Trophoblast cell (in vitro differentiated cells and primary cell): ENCODE measurements around the gene DISC1.

ENCODE experiments used
- DNase-seq, 2 donors: peaks; one replicate each; pipeline ENCODE4 v3.0.0-alpha.2; 2016
- H2AFZ ChIP-seq: 2 replicates; pipeline ENCODE4 v1.6.1; 2013; ENCODE audit warnings: low read length, moderate library complexity, mild to moderate bottlenecking; ENCODE audit not compliant: insufficient read depth, poor library complexity
- H2AK5ac ChIP-seq: 2 replicates; pipeline ENCODE4 v1.6.1; 2013; ENCODE audit warnings: mild to moderate bottlenecking, low read length
- H2BK120ac ChIP-seq: 2 replicates; pipeline ENCODE4 v1.6.1; 2013; ENCODE audit warnings: low read length, mild to moderate bottlenecking, moderate library complexity; ENCODE audit not compliant: insufficient read depth, poor library complexity
- H2BK12ac ChIP-seq: 2 replicates; pipeline ENCODE4 v1.6.1; 2013; ENCODE audit warnings: mild to moderate bottlenecking, low read length, moderate library complexity
- H2BK5ac ChIP-seq: 2 replicates; pipeline ENCODE4 v1.6.1; 2013; ENCODE audit warnings: low read length, low read depth, moderate library complexity, mild to moderate bottlenecking; ENCODE audit not compliant: poor library complexity
- H3K14ac ChIP-seq: 2 replicates; pipeline ENCODE4 v1.6.1; 2013; ENCODE audit warnings: mild to moderate bottlenecking, low read length
- H3K18ac ChIP-seq: 2 replicates; pipeline ENCODE4 v1.6.1; 2013; ENCODE audit warnings: mild to moderate bottlenecking, low read length
- H3K23ac ChIP-seq: 2 replicates; pipeline ENCODE4 v1.6.1; 2013; ENCODE audit warnings: low read length
- H3K27ac ChIP-seq: 2 replicates; pipeline ENCODE4 v1.5.1; 2013; ENCODE audit warnings: low read depth, mild to moderate bottlenecking, inconsistent platforms, low read length, moderate library complexity
- H3K27me3 ChIP-seq: 2 replicates; pipeline ENCODE4 v1.6.1; 2013; ENCODE audit warnings: inconsistent platforms, mild to moderate bottlenecking, low read length, moderate library complexity; ENCODE audit not compliant: insufficient read depth
- H3K36me3 ChIP-seq, 2 experiments: 1 replicate in 1 of 2; 2 replicates in 1 of 2; pipeline ENCODE4 v1.6.1; 2013; ENCODE audit warnings: low read length in 2 of 2, mild to moderate bottlenecking in 2 of 2, moderate library complexity in 1 of 2; ENCODE audit not compliant: insufficient read depth in 2 of 2, control insufficient read depth in 1 of 2
- H3K4ac ChIP-seq: 2 replicates; pipeline ENCODE4 v1.6.1; 2013; ENCODE audit warnings: low read depth, mild to moderate bottlenecking, low read length, moderate library complexity
- H3K4me1 ChIP-seq, 2 experiments: 1 replicate in 1 of 2; 2 replicates in 1 of 2; pipeline ENCODE4 v1.6.1; 2013; ENCODE audit warnings: low read length in 2 of 2, mild to moderate bottlenecking in 2 of 2, moderate library complexity in 1 of 2; ENCODE audit not compliant: insufficient read depth in 2 of 2, control insufficient read depth in 1 of 2
- H3K4me2 ChIP-seq: 2 replicates; pipeline ENCODE4 v1.6.1; 2013; ENCODE audit warnings: inconsistent platforms, mild to moderate bottlenecking, low read length, moderate library complexity
- H3K4me3 ChIP-seq: 2 replicates; pipeline ENCODE4 v1.5.1; 2013; ENCODE audit warnings: mild to moderate bottlenecking, low read depth, low read length, inconsistent platforms
- H3K79me1 ChIP-seq: one replicate; pipeline ENCODE4 v1.6.1; 2013; ENCODE audit warnings: low read length
- H3K79me2 ChIP-seq: 2 replicates; pipeline ENCODE4 v1.6.1; 2013; ENCODE audit warnings: low read length, mild to moderate bottlenecking; ENCODE audit not compliant: control insufficient read depth, insufficient read depth, poor library complexity
- H3K9ac ChIP-seq: 2 replicates; pipeline ENCODE4 v1.6.1; 2013; ENCODE audit warnings: mild to moderate bottlenecking, low read length
- H3K9me3 ChIP-seq: 2 replicates; pipeline ENCODE4 v1.6.1; 2013; ENCODE audit warnings: low read depth, mild to moderate bottlenecking, control low read depth, inconsistent platforms, low read length; ENCODE audit not compliant: insufficient read depth
- H4K12ac ChIP-seq: 2 replicates; pipeline ENCODE4 v1.6.1; 2013; ENCODE audit warnings: low read depth, mild to moderate bottlenecking, low read length, moderate library complexity
- H4K8ac ChIP-seq: 2 replicates; pipeline ENCODE4 v1.6.1; 2013; ENCODE audit warnings: low read depth, mild to moderate bottlenecking, low read length, moderate library complexity
- H4K91ac ChIP-seq: one replicate; pipeline ENCODE4 v1.6.1; 2013; ENCODE audit warnings: low read depth, mild to moderate bottlenecking, low read length, moderate library complexity
- WGBS: extraction: QIAGEN DNeasy Blood & Tissue Kit; methylation state at CpG from one replicate; pipeline ENCODE4 v1.1.7; 2013; ENCODE audit warnings: missing lambda C conversion rate; ENCODE audit not compliant: insufficient read length, insufficient coverage; ENCODE audit errors: extremely low coverage; 5-methylcytosine and 5-hydroxymethylcytosine counted together

DISC1 gene

DNA sequence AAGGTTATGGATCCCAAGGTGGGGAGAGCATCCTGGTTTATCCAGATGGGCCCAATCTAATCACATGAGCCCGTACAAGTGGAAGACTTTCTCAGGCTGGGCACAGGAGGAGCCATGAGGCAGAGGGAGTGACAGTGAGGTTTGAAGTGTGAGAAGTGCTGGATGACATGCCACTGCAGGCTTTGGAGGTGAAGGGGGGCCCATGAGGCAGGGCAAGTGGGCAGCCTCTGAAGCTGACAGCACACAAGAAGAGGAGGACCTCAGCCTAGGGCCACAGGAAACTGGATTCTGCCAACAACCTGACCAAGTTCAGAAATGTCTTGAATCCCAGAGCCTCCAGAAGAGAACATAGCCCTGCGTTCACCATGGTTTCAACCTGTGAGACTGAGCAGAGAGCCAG, 311.6 kb downstream of the DISC1 start:
- no peaks in the 10 kb centered on the region for H3K4me1 ChIP-seq
- H3K27me3 ChIP-seq = no peaks in the 10 kb centered on the region
- H3K23ac ChIP-seq = no peak overlapping the region
- no peak overlapping the region for H2BK120ac ChIP-seq
- H2AFZ ChIP-seq = no peak overlapping the region
- no peak overlapping the region for H3K4me3 ChIP-seq
- H3K79me2 ChIP-seq = no peaks in the 10 kb centered on the region
- no peak overlapping the region for H2AK5ac ChIP-seq
- no peak overlapping the region for H3K27ac ChIP-seq
- no peak overlapping the region for H4K8ac ChIP-seq
- no CpG with 5 or more reads among the region's 2 CpGs for WGBS
- no peak overlapping the region for H4K12ac ChIP-seq
- no peak overlapping the region for H3K14ac ChIP-seq
- no peak overlapping the region for H2BK12ac ChIP-seq
- DNase-seq = no peak
- H3K18ac ChIP-seq = no peak overlapping the region
- no peaks in the 10 kb centered on the region for H3K9me3 ChIP-seq
- H3K4me2 ChIP-seq = no peak overlapping the region
- H4K91ac ChIP-seq = no peak overlapping the region
- no peak overlapping the region for H3K9ac ChIP-seq
- no peaks in the 10 kb centered on the region for H3K36me3 ChIP-seq
- H2BK5ac ChIP-seq = no peak overlapping the region
- no peaks in the 10 kb centered on the region for H3K79me1 ChIP-seq
- no peak overlapping the region for H3K4ac ChIP-seq

- no peak overlapping the region for H4K8ac ChIP-seq
- H4K12ac ChIP-seq = no peak overlapping the region
- no peak overlapping the region for H2BK12ac ChIP-seq
- H2BK5ac ChIP-seq = no peak overlapping the region
- no peak overlapping the region for H3K4me3 ChIP-seq
- no peaks in the 10 kb centered on the region for H3K27me3 ChIP-seq
- no peaks in the 10 kb centered on the region for H3K36me3 ChIP-seq
- no peaks in the 10 kb centered on the region for H3K4me1 ChIP-seq
- H3K79me2 ChIP-seq = no peaks in the 10 kb centered on the region
- H2AK5ac ChIP-seq = no peak overlapping the region
- DNase-seq = no peak
- H4K91ac ChIP-seq = no peak overlapping the region
- no CpG with 5 or more reads among the region's 6 CpGs for WGBS
- H3K14ac ChIP-seq = no peak overlapping the region
- H3K9me3 ChIP-seq = no peaks in the 10 kb centered on the region
- no peak overlapping the region for H2BK120ac ChIP-seq
- no peak overlapping the region for H3K27ac ChIP-seq
- no peak overlapping the region for H3K4me2 ChIP-seq
- H3K79me1 ChIP-seq = no peaks in the 10 kb centered on the region
- H3K18ac ChIP-seq = no peak overlapping the region
- no peak overlapping the region for H3K9ac ChIP-seq
- H3K4ac ChIP-seq = no peak overlapping the region
- no peak overlapping the region for H3K23ac ChIP-seq
- no peak overlapping the region for H2AFZ ChIP-seq
Observed at GRCh38 chr1:231938711-231939110, 312.1 kb downstream of the DISC1 start.

DNA sequence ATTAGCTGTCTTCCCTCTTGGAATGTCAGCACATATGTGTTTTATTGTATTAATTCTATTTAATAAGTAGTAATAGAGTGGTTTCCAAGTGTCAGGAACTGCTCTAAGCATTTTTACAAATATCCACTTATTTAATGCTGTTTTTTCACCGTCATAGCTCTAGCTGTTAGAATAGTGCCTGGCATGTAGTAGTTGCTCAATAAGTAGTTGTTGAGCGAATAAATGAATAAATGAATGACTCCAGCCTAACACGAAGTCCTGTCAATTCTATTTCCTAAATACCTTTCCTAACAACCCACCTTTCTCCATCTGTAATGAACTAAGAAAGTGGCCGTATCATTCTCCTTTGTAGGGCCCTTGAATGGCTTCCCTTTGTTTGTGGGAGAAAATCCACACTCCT, 312.5 kb downstream of the DISC1 start:
- no CpG with 5 or more reads among the region's 4 CpGs for WGBS
- no peaks in the 10 kb centered on the region for H3K4me1 ChIP-seq

DNA sequence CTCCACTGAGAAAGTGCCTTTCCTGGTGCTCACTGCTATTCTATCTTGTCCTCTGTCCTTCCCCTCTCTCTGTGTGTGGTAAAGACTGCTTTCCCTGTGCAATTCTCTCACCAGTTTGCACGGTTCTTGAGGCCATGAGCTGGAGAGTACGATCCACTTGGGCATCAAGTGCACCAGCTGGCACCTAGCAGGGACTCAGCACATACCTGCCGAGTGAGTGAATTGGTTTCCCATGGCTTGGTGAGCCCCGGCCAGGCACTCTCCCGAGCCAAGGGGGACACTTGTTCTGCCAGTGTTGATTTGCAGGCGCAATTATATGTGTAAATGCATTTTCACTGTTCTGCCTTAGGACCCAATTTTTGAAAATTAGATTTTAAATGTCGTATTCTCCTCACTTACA, 313.5 kb downstream of the DISC1 start:
- no peak overlapping the region for H2BK5ac ChIP-seq
- no peak overlapping the region for H2AFZ ChIP-seq
- no peak overlapping the region for H3K4me2 ChIP-seq
- no peaks in the 10 kb centered on the region for H3K27me3 ChIP-seq
- no peak overlapping the region for H2BK120ac ChIP-seq
- no peaks in the 10 kb centered on the region for H3K79me1 ChIP-seq
- no CpG with 5 or more reads among the region's 7 CpGs for WGBS
- H3K9me3 ChIP-seq = no peaks in the 10 kb centered on the region
- no peak overlapping the region for H3K4ac ChIP-seq
- no peaks in the 10 kb centered on the region for H3K79me2 ChIP-seq
- no peak overlapping the region for H4K8ac ChIP-seq
- H3K9ac ChIP-seq = no peak overlapping the region
- no peak overlapping the region for H3K4me3 ChIP-seq
- no peak overlapping the region for H2AK5ac ChIP-seq
- no peak overlapping the region for H3K18ac ChIP-seq
- H3K4me1 ChIP-seq = no peaks in the 10 kb centered on the region
- no peak overlapping the region for H3K27ac ChIP-seq
- H2BK12ac ChIP-seq = no peak overlapping the region
- H4K12ac ChIP-seq = no peak overlapping the region
- no peak overlapping the region for H4K91ac ChIP-seq
- H3K23ac ChIP-seq = no peak overlapping the region
- H3K36me3 ChIP-seq = no peaks in the 10 kb centered on the region
- DNase-seq = no peak
- H3K14ac ChIP-seq = no peak overlapping the region

More for the DNA sequence above, 312.5 kb downstream of the DISC1 start:
- DNase-seq = no peak
- Histone ChIP-seq H2BK120ac (no peak overlapping the region), H2BK5ac (no peak overlapping the region), H3K4ac (no peak overlapping the region), H4K8ac (no peak overlapping the region), H4K91ac (no peak overlapping the region), H3K9ac (no peak overlapping the region), H3K27ac (no peak overlapping the region), H3K14ac (no peak overlapping the region), H3K4me3 (no peak overlapping the region), H2AK5ac (no peak overlapping the region), H4K12ac (no peak overlapping the region), H3K36me3 (no peaks in the 10 kb centered on the region), H3K23ac (no peak overlapping the region), H3K79me2 (no peaks in the 10 kb centered on the region), H3K18ac (no peak overlapping the region), H3K4me2 (no peak overlapping the region), H3K79me1 (no peaks in the 10 kb centered on the region), H3K9me3 (no peaks in the 10 kb centered on the region), H3K27me3 (no peaks in the 10 kb centered on the region), H2BK12ac (no peak overlapping the region), H2AFZ (no peak overlapping the region)
